ENCODE data around the gene ADGRG1. TPM values are rescaled to one million over a fixed set of nuclear protein-coding genes. Genes with fewer than 3 reads are reported as not detected.
"Not testable (repeated sequence)": the region's sequence is repeated elsewhere in the genome, so short reads cannot be mapped to it uniquely, and the experiment has no call there.

The ADGRG1 gene
- total and polyA plus RNA-seq, 7 donors: 5.0 to 36.3 (median 7.7) TPM

- no peak for DNase-seq
- no peak overlapping the region for H3K27ac ChIP-seq
- H3K9me3 ChIP-seq: no peaks in the 10 kb centered on the region
- intact Hi-C loops (cut with DNase I): no loop called here
- 92 to 94% methylated on average over 3 of the region's 3 CpGs for WGBS, 2 donors
- no peaks in the 10 kb centered on the region for H3K4me1 ChIP-seq
- H3K27me3 ChIP-seq: no peaks in the 10 kb centered on the region
- H3K36me3 ChIP-seq: no peaks in the 10 kb centered on the region
- TF ChIP-seq POLR2AphosphoS5 (IDR thresholded peaks at IDR 0.05): no peak
- H3K4me3 ChIP-seq: no peak overlapping the region
Observed at GRCh38 chr16:57711993-57712392, 83.6 kb downstream of the ADGRG1 start.

DNA sequence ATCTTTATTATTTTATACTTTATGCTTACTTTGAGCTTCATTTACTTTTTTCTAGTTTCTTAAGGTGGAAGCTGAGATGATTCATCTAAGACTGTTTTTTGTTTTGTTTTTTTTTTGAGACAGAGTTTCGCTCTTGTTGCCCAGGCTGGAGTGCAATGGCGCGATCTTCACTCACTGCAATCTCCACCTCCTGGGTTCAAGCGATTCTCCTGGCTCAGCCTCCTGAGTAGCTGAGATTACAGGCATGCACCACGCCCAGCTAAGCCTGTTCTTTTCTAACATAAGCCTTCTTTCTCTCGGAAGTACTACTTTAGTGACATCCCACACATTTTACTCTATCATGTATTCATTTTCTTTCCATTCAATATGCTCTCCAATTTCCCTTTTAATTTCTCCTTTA is 84.1 kb downstream of the ADGRG1 start:
- H3K9me3 ChIP-seq; H3K27me3 ChIP-seq; H3K36me3 ChIP-seq; H3K4me3 ChIP-seq; H3K27ac ChIP-seq; intact Hi-C loops (cut with DNase I); H3K4me1 ChIP-seq: not testable (repeated sequence)
- DNase-seq: peak; percentile 7
- 43 to 74% methylated on average over 6 of the region's 6 CpGs for WGBS, 2 donors

GRCh38 chr16:57713596-57713995 is 85.2 kb downstream of the ADGRG1 start:
- Histone ChIP-seq H3K4me3 (no peak overlapping the region), H3K4me1 (no peaks in the 10 kb centered on the region), H3K36me3 (no peaks in the 10 kb centered on the region), H3K27ac (no peak overlapping the region), H3K27me3 (no peaks in the 10 kb centered on the region), H3K9me3 (no peaks in the 10 kb centered on the region)
- no peak for TF ChIP-seq EP300 (IDR thresholded peaks at IDR 0.05)
- no peak for TF ChIP-seq CTCF (IDR thresholded peaks at IDR 0.05)
- no peak for TF ChIP-seq POLR2AphosphoS5 (IDR thresholded peaks at IDR 0.05)
- TF ChIP-seq POLR2A (IDR thresholded peaks at IDR 0.05): no peak
- 83 to 93% methylated on average over 8 of the region's 8 CpGs for WGBS, 2 donors
- DNase-seq: no peak
- intact Hi-C loops (cut with DNase I): no loop called here

DNA sequence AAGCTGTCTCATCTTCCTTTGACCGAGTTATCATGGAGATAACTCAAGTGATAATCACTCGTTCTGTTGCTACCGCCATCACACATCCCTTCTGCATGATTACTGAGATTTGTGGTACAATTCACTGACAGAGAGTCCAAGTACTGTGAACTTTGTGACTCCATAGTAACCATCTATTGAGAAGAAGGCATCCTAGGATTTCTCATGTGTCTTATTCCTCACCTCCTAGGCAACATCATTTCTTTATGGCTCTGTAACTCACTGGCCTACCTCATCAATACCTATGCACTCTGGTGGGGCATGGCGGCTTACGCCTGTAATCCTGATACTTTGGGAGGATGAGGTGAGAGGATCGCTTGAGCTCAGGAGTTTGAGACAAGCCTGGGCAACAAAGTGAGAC is 85.6 kb downstream of the ADGRG1 start:
- Histone ChIP-seq H3K4me1 (no peaks in the 10 kb centered on the region), H3K27me3 (no peaks in the 10 kb centered on the region), H3K4me3 (no peak overlapping the region), H3K27ac (no peak overlapping the region), H3K36me3 (no peaks in the 10 kb centered on the region), H3K9me3 (no peaks in the 10 kb centered on the region)
- no peak for DNase-seq
- intact Hi-C loops (cut with DNase I): no loop called here
- WGBS, 2 donors: 83 to 92% methylated on average over 6 of the region's 6 CpGs
- TF ChIP-seq POLR2A (IDR thresholded peaks at IDR 0.05) (no peak), POLR2AphosphoS5 (IDR thresholded peaks at IDR 0.05) (no peak), CTCF (IDR thresholded peaks at IDR 0.05) (no peak), EP300 (IDR thresholded peaks at IDR 0.05) (no peak)

Other genes with a start within 250 kb of the ADGRG1 start
- not detected for gene CCL17, start 223.9 kb upstream of the ADGRG1 start, total RNA-seq
- 1 to 10 TPM in 1 of 3 donors, not detected in 2; 7.6 TPM for gene CCL17, start 223.9 kb upstream of the ADGRG1 start, polyA plus RNA-seq
- gene CIAPIN1, start 181.2 kb upstream of the ADGRG1 start, total RNA-seq: 10 to 100 TPM; 17.1 to 22.5 (median 20.1) TPM
- 10 to 100 TPM; 34.8 to 46.2 (median 45.2) TPM for gene CIAPIN1, start 181.2 kb upstream of the ADGRG1 start, polyA plus RNA-seq
- 10 to 100 TPM; 61.4 to 74.5 (median 71.3) TPM for gene COQ9, start 181.2 kb upstream of the ADGRG1 start, total RNA-seq
- 100 to 1,000 TPM in 2 of 3 donors, 10 to 100 TPM in 1; 91.6 to 154 (median 123) TPM for gene COQ9, start 181.2 kb upstream of the ADGRG1 start, polyA plus RNA-seq
- gene POLR2C, start 166.0 kb upstream of the ADGRG1 start, total RNA-seq: 100 to 1,000 TPM in 2 of 4 donors, 10 to 100 TPM in 2; 60.7 to 141 (median 101) TPM
- 10 to 100 TPM; 52.3 to 77.7 (median 60.1) TPM for gene POLR2C, start 166.0 kb upstream of the ADGRG1 start, polyA plus RNA-seq
- gene DOK4, start 142.1 kb upstream of the ADGRG1 start, total RNA-seq: 10 to 100 TPM in 2 of 4 donors, 1 to 10 TPM in 2; 3.9 to 21.8 (median 10.1) TPM
- 100 to 1,000 TPM; 102 to 147 (median 103) TPM for gene DOK4, start 142.1 kb upstream of the ADGRG1 start, polyA plus RNA-seq
- gene CCDC102A, start 92.1 kb upstream of the ADGRG1 start, total RNA-seq: 10 to 100 TPM; 17.8 to 46.8 (median 21.0) TPM
- gene CCDC102A, start 92.1 kb upstream of the ADGRG1 start, polyA plus RNA-seq: 1 to 10 TPM; 1.6 to 4.0 (median 2.4) TPM
- gene ADGRG5, start 86.0 kb upstream of the ADGRG1 start, total RNA-seq: under 1 TPM in 1 of 4 donors, not detected in 3; 0.36 TPM
- gene ADGRG5, start 86.0 kb upstream of the ADGRG1 start, polyA plus RNA-seq: 1 to 10 TPM in 1 of 3 donors, under 1 TPM in 2; 0.60 to 4.0 (median 0.69) TPM
- gene ADGRG3, start 39.7 kb downstream of the ADGRG1 start, total RNA-seq: 1 to 10 TPM; 3.0 to 6.6 (median 4.9) TPM
- 1 to 10 TPM in 2 of 3 donors, under 1 TPM in 1; 0.69 to 3.6 (median 2.4) TPM for gene ADGRG3, start 39.7 kb downstream of the ADGRG1 start, polyA plus RNA-seq
- gene DRC7, start 66.2 kb downstream of the ADGRG1 start, total RNA-seq: not detected
- gene DRC7, start 66.2 kb downstream of the ADGRG1 start, polyA plus RNA-seq: not detected
- 10 to 100 TPM in 2 of 4 donors, 1 to 10 TPM in 2; 4.3 to 15.0 (median 10.1) TPM for gene KATNB1, start 107.1 kb downstream of the ADGRG1 start, total RNA-seq
- 10 to 100 TPM in 2 of 3 donors, 1 to 10 TPM in 1; 8.6 to 18.6 (median 10.8) TPM for gene KATNB1, start 107.1 kb downstream of the ADGRG1 start, polyA plus RNA-seq
- gene KIFC3, start 173.9 kb downstream of the ADGRG1 start, total RNA-seq: 10 to 100 TPM; 10.0 to 31.2 (median 21.6) TPM
- 1 to 10 TPM; 2.5 to 7.2 (median 6.4) TPM for gene KIFC3, start 173.9 kb downstream of the ADGRG1 start, polyA plus RNA-seq